Measurements from ENCODE around the gene ATF7IP2.

DNA sequence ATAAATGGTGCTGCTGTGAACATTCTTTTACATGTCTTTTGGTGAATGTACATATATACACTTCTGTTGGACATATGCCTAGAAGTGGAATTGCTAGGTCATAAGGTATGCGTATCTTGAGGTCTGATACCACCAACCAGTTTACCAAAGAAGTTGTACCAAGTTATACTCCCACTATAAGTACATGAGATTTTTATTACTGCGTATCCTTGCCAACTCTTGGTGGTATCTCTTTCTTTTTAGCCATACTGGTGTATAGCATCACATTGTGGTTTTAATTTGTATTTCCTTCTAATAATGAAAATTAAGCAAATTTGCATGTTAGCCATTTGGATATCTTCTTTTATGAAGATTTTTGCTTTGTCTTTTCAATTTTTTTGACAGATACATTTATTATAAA lies 80.5 kb downstream of the ATF7IP2 start:
- TF ChIP-seq, protein P1, sequence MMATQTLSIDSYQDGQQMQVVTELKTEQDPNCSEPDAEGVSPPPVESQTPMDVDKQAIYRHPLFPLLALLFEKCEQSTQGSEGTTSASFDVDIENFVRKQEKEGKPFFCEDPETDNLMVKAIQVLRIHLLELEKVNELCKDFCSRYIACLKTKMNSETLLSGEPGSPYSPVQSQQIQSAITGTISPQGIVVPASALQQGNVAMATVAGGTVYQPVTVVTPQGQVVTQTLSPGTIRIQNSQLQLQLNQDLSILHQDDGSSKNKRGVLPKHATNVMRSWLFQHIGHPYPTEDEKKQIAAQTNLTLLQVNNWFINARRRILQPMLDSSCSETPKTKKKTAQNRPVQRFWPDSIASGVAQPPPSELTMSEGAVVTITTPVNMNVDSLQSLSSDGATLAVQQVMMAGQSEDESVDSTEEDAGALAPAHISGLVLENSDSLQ (IDR thresholded peaks at IDR 0.05): no peak
- TF ChIP-seq SP1 (IDR thresholded peaks at IDR 0.05) (no peak), ARNT (IDR thresholded peaks at IDR 0.05) (no peak), FOXM1 (IDR thresholded peaks at IDR 0.05; ENCODE audit: borderline replicate concordance) (no peak), SUZ12 (IDR thresholded peaks at IDR 0.05) (no peak), L3MBTL2 (conservative IDR thresholded peaks at IDR 0.05) (no peak), TARDBP (IDR thresholded peaks at IDR 0.05) (no peak)

Measured in HEK293T (cell line).